Measurements from ENCODE around the gene OLFML2A.

OLFML2A gene

GRCh38 chr9:124774129-124774978 lies 2.6 kb upstream of the OLFML2A start:
- DNase-seq (ENCODE audit: extremely low read depth in 1 of 2, low read depth in 1 of 2): peak; percentile 53 to 74

DNA sequence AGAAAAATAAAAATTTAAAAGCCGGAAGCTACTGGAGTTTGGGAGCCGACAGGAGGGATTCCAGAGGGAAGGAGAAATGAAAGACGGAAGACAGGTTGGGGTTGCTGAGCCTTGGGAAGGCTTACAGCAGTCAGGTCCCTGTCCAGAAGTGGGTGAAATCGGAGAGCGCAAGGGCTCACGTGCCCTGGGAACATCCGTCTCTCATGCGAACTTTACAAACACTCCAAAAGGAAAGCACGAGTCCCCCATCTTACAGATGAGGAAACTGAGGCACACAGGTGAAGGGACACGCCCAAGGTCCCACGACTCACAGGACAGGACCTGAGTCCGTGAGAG lies 347 bp upstream of the OLFML2A start:
- no peak for DNase-seq (ENCODE audit: extremely low read depth in 1 of 2, low read depth in 1 of 2)

- DNase-seq (ENCODE audit: extremely low read depth in 1 of 2, low read depth in 1 of 2): no peak
These were observed 1.8 kb downstream of the OLFML2A start for GRCh38 chr9:124778575-124779367.

GRCh38 chr9:124779368-124780059 lies 2.6 kb downstream of the OLFML2A start:
- DNase-seq (ENCODE audit: extremely low read depth in 1 of 2, low read depth in 1 of 2): no peak

DNA sequence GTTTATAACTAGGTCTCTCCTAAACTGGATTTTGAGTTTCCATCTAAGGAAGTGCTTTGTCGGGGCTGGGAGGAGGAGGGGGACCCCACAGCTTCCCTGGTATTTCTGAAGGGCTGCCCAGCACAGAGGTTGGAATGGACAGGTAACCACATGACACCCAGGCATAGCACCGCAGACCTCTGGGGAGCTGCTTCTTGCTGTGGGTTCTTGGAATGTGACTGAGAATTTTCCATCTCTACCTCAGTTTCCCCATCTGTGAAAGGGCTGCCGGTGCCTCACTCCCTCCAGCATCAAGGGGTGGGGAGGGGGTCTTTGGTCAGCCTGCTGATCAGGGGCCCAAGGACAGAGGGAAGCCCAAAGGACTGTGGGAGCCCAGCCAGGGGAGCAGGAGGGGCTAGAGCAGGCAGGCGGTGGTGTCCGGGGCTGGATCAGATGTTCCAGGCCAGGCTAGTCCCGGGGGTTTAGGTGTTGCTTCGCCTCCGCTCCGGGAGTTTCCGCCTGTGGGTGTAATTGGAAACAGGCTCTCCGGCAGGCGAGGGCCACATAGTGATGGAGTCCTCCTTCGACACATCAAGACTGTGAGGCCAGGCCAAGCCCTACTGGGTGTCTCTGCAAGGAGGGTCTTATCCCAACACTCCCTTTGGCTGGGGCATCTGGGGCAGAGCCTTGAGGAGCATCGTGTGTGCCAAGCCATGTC lies 3.3 kb downstream of the OLFML2A start:
- no peak for DNase-seq (ENCODE audit: extremely low read depth in 1 of 2, low read depth in 1 of 2)

- no peak for DNase-seq (ENCODE audit: extremely low read depth in 1 of 2, low read depth in 1 of 2)
These were observed 3.8 kb downstream of the OLFML2A start for GRCh38 chr9:124780757-124781151.

GRCh38 chr9:124781967-124782660 lies 5.2 kb downstream of the OLFML2A start:
- DNase-seq (ENCODE audit: extremely low read depth in 1 of 2, low read depth in 1 of 2): no peak

DNA sequence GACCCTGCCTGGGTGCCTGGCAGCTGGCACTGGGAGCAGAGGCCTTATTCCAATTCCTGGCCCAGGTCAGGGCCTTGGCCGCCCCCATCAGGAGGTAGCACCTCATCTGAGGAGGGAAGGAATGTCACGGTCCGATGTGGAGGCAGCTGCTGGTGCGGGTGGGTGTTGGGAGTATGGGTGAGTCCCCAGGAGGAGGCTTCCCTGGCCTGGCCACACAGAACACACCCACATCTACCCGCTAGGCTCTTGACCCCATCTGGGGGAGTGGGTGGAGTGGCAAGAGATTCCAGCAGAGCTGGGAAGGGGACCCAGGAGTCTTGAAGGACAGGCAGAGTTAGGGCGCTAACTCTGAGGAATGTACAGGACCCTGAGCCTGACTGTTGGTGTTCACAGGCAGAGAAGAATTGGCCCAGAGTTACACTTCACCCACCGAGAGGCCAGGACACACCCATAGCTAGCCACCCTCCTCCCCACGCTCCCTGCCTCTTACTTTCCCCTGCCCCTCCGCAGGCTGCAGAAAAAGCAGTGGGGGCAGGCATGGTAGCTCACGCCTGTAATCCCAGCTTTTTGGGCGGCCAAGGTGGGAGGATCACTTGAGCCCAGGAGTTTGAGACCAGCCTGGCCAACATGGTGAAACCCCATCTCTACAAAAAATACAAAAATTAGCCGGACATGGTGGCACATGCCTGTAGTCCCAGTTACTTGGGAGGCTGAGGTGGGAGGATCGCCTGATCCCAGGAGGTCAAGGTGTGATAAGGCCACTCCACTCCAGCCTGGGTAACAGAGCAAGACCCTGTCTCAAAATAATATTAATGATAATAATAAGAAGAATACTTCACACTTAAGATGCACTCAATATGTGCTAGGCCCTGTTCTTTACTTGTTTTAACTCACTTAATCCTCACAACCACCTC lies 6.0 kb downstream of the OLFML2A start:
- DNase-seq (ENCODE audit: extremely low read depth in 1 of 2, low read depth in 1 of 2): no peak

DNA sequence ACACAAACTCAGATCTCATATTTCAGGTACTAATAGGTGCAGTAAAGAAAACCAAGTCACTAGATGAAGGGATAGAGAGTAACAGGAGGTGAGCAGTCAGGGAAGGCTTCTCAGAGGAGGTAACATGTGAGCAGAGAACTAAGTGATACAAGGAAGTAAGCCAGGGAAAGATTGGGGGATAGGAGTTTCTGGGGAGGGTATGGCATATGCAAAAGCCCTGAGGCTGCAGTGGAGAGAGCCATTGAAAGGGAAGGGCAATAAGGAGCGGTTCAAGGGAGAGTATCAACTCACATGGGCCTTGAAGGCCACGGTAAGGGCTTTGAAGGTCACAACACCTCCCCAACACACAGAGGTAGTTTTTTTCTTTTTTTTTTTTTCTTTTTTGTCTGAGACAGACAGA lies 6.9 kb downstream of the OLFML2A start:
- no peak for DNase-seq (ENCODE audit: extremely low read depth in 1 of 2, low read depth in 1 of 2)

DNA sequence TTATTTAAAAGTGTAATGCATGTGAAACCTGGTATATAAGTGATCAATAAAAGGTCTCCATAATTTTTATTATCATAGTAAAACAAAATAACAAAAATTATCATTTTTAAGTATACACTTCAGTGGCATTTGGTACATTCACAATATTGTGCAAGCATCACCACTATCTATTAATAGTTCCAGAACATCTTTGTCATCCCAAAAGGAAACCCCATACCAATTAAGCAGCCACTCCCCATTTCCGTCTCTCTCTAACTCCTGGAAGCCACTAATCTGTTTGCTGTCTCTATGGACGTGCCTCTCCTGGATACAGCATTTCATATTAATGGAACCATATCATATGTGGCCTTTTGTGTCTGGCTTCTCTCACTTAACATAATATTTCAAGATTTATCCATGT lies 7.6 kb downstream of the OLFML2A start:
- DNase-seq (ENCODE audit: extremely low read depth in 1 of 2, low read depth in 1 of 2): no peak

DNA sequence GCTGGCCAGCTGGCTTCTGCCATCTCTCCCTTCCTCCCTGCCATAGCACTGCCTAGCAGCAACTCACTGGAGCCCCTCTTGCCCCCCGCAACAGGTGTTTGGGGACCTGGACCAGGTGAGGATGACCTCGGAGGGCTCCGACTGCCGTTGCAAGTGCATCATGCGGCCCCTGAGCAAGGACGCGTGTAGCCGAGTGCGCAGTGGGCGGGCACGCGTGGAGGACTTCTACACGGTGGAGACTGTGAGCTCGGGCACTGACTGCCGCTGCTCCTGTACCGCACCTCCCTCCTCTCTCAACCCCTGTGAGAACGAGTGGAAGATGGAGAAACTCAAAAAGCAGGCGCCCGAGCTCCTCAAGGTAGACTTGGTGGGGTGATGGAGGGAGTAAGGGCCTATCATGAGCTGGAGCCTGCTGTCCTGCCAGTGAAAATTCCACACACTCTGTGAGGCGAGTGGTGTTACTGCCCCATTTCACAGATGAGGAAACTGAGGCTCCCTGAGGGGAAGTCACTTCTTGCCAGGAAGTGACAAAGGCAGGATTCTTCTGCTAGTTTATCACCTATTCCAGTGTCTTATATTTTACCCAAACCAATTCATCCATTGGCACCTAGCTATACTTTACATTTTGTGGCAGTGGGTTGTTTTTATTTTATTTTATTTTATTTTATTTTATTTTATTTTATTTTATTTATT lies 10.1 kb downstream of the OLFML2A start:
- no peak for DNase-seq (ENCODE audit: extremely low read depth in 1 of 2, low read depth in 1 of 2)

DNA sequence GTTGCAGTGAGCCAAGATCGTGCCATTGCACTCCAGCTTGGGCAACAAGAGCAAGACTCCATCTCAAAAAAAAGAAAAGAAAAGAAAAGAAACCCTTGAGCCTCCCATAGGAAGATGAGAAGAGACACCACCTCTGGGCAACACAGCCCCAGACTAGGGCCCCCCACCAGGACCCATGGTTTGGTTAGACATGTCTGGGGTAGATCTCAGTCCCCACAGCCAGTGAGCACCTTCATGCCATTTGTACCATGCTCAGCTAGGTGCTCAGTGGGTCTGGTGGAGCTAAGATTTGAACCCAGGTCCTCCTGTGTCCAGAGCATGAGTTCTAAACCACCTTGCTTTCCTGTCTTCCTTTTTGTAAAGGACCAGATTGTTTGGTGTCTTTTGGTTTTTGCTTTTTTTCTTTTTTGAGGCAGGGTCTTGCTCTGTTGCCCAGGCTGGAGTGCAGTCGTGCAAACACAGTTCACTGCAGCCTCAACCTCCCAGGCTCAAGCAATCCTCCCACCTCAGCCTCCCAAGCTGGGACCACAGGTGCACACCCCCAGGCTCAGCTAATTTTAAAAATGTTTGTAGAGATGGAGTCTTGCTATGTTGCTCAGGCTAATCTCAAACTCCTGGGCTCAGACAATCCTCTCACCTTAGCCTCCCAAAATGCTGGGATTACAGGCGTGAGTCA lies 11.7 kb downstream of the OLFML2A start:
- DNase-seq (ENCODE audit: extremely low read depth in 1 of 2, low read depth in 1 of 2): no peak

- DNase-seq (ENCODE audit: extremely low read depth in 1 of 2, low read depth in 1 of 2): no peak
These were observed 12.6 kb downstream of the OLFML2A start for GRCh38 chr9:124789531-124789930.

- DNase-seq (ENCODE audit: extremely low read depth in 1 of 2, low read depth in 1 of 2): no peak
These were observed 13.4 kb downstream of the OLFML2A start for GRCh38 chr9:124790301-124790700.

- DNase-seq (ENCODE audit: extremely low read depth in 1 of 2, low read depth in 1 of 2): no peak
These were observed 14.0 kb downstream of the OLFML2A start for GRCh38 chr9:124790801-124791505.

DNA sequence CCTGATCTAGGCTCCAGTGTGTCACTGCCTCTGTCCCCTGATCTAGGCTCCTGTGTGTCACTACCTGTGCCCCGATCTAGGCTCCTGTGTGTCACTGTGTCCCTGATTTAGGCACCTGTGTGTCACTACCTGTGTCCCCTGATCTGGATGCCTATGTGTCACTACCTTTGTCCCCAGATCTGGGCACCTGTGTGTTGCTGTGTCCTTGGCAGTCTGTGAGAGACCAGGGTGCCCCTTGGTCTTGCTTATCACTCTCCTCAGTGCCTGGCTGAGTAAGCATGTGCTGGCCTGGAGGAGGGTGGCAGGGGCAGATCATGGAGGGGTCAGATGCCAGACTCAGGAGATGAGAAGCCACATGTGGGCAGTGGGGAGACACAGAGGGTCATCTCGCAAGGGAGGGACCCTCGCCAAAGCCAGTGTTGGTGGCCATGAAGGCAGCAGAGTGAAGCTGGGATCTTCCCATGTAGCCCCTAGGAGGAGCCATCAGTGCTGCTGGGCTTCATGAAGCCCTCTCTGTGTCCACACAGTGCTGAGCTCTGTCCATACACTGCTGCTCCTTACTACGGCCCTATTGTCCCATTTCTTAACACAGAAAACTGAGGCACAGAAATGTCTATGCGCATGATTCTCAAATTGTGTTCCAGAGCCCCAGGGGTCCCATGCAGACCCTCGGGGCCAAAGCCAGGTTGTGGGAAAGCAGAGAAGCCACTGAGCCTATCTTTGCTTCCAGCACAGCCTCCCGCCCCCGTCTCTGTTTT lies 15.5 kb downstream of the OLFML2A start:
- DNase-seq (ENCODE audit: extremely low read depth in 1 of 2, low read depth in 1 of 2): no peak

DNA sequence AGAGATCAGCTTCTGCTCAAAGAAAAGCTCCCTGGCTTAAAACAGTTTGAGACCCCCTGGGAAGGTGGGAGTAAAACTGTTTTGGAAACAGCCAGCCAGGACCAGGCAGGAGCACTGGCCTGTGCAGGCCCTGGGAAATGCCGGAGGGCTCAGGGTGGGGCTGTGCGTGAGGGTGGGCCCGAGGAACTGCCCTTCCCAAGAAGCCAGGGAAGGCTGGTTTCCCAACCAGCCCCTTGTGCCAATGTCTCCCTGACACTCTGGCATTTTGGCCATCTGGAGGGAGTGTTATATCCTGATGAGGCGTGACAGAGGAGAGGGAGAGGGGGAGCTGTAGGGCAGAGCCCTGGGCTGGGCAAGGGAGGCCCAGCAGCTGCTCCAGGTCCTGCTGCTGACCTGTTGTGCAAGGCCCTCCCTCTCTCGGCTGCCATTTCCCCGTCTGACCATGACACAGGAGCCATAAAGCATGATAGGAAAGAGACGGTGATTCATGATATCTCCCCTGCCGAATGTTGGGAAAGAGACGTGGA lies 16.1 kb downstream of the OLFML2A start:
- no peak for DNase-seq (ENCODE audit: extremely low read depth in 1 of 2, low read depth in 1 of 2)

Measured in activated CD8-positive, alpha-beta memory T cell treated with anti-CD3 and anti-CD28 coated beads for 1 hour (primary cell).